Astrocyte (in vitro differentiated cells and primary cell): Measurements from ENCODE around the gene ARF1. TPM values are rescaled to one million over a fixed set of nuclear protein-coding genes. Genes with fewer than 3 reads are reported as not detected.

ENCODE experiments used
- DNase-seq: peaks from one replicate; pipeline ENCODE4 v3.0.0-alpha.2; 2010; ENCODE audit warnings: low read depth
- FAIRE-seq: peaks from 2 replicates; lab custom pipeline; 2011; peaks lifted over from hg19 to GRCh38; lab: Jason Lieb, UNC
- H2AFZ ChIP-seq: 2 replicates; pipeline ENCODE4 v1.6.0; 2012; ENCODE audit warnings: low read depth, low read length, inconsistent platforms
- H3K27ac ChIP-seq: 2 replicates; pipeline ENCODE4 v1.5.1; 2011; ENCODE audit warnings: low read depth, low read length, inconsistent platforms
- H3K27me3 ChIP-seq: 2 replicates; pipeline ENCODE4 v1.6.0; 2011; ENCODE audit warnings: low read length, inconsistent platforms; ENCODE audit not compliant: insufficient read depth
- H3K36me3 ChIP-seq: 2 replicates; pipeline ENCODE4 v1.5.1; 2011; ENCODE audit warnings: low read length, inconsistent platforms; ENCODE audit not compliant: insufficient read depth
- H3K4me1 ChIP-seq: 2 replicates; pipeline ENCODE4 v1.5.1; 2011; ENCODE audit warnings: low read length, inconsistent platforms; ENCODE audit not compliant: insufficient read depth
- H3K4me2 ChIP-seq: 2 replicates; pipeline ENCODE4 v1.6.0; 2012; ENCODE audit warnings: low read length, inconsistent platforms
- H3K4me3 ChIP-seq: 2 replicates; pipeline ENCODE4 v1.5.1; 2011; ENCODE audit warnings: low read depth, mild to moderate bottlenecking, low read length, inconsistent platforms; ENCODE audit not compliant: insufficient read depth
- H3K79me2 ChIP-seq: 2 replicates; pipeline ENCODE4 v1.6.0; 2012; ENCODE audit warnings: mild to moderate bottlenecking, low read length, inconsistent platforms; ENCODE audit not compliant: insufficient read depth
- H3K9ac ChIP-seq: 2 replicates; pipeline ENCODE4 v1.6.0; 2012; ENCODE audit warnings: mild to moderate bottlenecking, low read length, inconsistent platforms
- H3K9me3 ChIP-seq: 2 replicates; pipeline ENCODE4 v1.5.1; 2012; ENCODE audit warnings: low read depth, mild to moderate bottlenecking, low read length, inconsistent platforms; ENCODE audit not compliant: insufficient read depth
- H4K20me1 ChIP-seq: 2 replicates; pipeline ENCODE4 v1.6.0; 2012; ENCODE audit warnings: low read length, inconsistent platforms; ENCODE audit not compliant: insufficient read depth
- H3K27ac Mint-ChIP-seq: one replicate; pipeline ENCODE4 v1.8.0; 2021; ENCODE audit warnings: mild to moderate bottlenecking, mixed read lengths; ENCODE audit not compliant: unreplicated experiment
- H3K27me3 Mint-ChIP-seq: one replicate; pipeline ENCODE4 v1.8.0; 2021; ENCODE audit warnings: low read depth, mixed read lengths; ENCODE audit not compliant: unreplicated experiment
- H3K36me3 Mint-ChIP-seq: one replicate; pipeline ENCODE4 v1.8.0; 2021; ENCODE audit warnings: low read depth, mixed read lengths; ENCODE audit not compliant: unreplicated experiment
- H3K4me1 Mint-ChIP-seq: one replicate; pipeline ENCODE4 v1.8.0; 2021; ENCODE audit warnings: low read depth, mixed read lengths; ENCODE audit not compliant: unreplicated experiment
- H3K4me3 Mint-ChIP-seq: one replicate; pipeline ENCODE4 v1.8.0; 2021; ENCODE audit warnings: mild to moderate bottlenecking, moderate library complexity, mixed read lengths; ENCODE audit not compliant: unreplicated experiment
- H3K9me3 Mint-ChIP-seq: one replicate; pipeline ENCODE4 v1.8.0; 2021; ENCODE audit warnings: mild to moderate bottlenecking, mixed read lengths; ENCODE audit not compliant: unreplicated experiment
- EZH2 ChIP-seq: IDR thresholded peaks from 2 replicates; pipeline ENCODE4 v1.6.1; 2012; ENCODE audit warnings: mild to moderate bottlenecking, low read length, inconsistent platforms; ENCODE audit not compliant: insufficient read depth
- total RNA-seq: library from RNA; stranded (reverse); gene quantifications from 2 replicates; pipeline ENCODE4 v1.2.1, GENCODE V29; 2021
- TF ChIP-seq, protein P1 (sequence below): IDR thresholded peaks from 2 replicates; pipeline ENCODE4 v1.5.1; 2011; ENCODE audit warnings: low read depth, mild to moderate bottlenecking, inconsistent platforms, low read length, moderate library complexity; ENCODE audit not compliant: insufficient read depth

The ARF1 gene
- total RNA-seq, 1 donor from 2014 or later = 431 TPM

- H3K27me3 Mint-ChIP-seq = peaks cover 25% of the 10 kb centered on the region
- no peak overlapping the region for H2AFZ ChIP-seq
- H3K36me3 Mint-ChIP-seq = no peaks in the 10 kb centered on the region
These were observed 16.1 kb upstream of the ARF1 start for GRCh38 chr1:228066416-228066815.

GRCh38 chr1:228066891-228067654 lies 15.4 kb upstream of the ARF1 start:
- H3K4me2 ChIP-seq = no peak overlapping the region
- H3K9ac ChIP-seq = no peak overlapping the region
- FAIRE-seq = no peak
- Mint-ChIP-seq H3K9me3 (no peaks in the 10 kb centered on the region), H3K27me3 (peaks cover 26% of the 10 kb centered on the region), H3K4me3 (no peak overlapping the region), H3K4me1 (no peaks in the 10 kb centered on the region), H3K36me3 (no peaks in the 10 kb centered on the region), H3K27ac (no peak overlapping the region)
- no peak overlapping the region for H2AFZ ChIP-seq
- no peaks in the 10 kb centered on the region for H3K4me1 ChIP-seq
- H3K9me3 ChIP-seq = no peaks in the 10 kb centered on the region
- H3K36me3 ChIP-seq = no peaks in the 10 kb centered on the region
- no peak for TF ChIP-seq EZH2
- TF ChIP-seq, protein P1, sequence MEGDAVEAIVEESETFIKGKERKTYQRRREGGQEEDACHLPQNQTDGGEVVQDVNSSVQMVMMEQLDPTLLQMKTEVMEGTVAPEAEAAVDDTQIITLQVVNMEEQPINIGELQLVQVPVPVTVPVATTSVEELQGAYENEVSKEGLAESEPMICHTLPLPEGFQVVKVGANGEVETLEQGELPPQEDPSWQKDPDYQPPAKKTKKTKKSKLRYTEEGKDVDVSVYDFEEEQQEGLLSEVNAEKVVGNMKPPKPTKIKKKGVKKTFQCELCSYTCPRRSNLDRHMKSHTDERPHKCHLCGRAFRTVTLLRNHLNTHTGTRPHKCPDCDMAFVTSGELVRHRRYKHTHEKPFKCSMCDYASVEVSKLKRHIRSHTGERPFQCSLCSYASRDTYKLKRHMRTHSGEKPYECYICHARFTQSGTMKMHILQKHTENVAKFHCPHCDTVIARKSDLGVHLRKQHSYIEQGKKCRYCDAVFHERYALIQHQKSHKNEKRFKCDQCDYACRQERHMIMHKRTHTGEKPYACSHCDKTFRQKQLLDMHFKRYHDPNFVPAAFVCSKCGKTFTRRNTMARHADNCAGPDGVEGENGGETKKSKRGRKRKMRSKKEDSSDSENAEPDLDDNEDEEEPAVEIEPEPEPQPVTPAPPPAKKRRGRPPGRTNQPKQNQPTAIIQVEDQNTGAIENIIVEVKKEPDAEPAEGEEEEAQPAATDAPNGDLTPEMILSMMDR = no peak
- DNase-seq = no peak
- H3K27me3 ChIP-seq = peaks cover 5% of the 10 kb centered on the region
- no peaks in the 10 kb centered on the region for H3K79me2 ChIP-seq
- no peaks in the 10 kb centered on the region for H4K20me1 ChIP-seq
- H3K4me3 ChIP-seq = no peak overlapping the region
- H3K27ac ChIP-seq = no peak overlapping the region

More at GRCh38 chr1:228066416-228066815, 16.1 kb upstream of the ARF1 start:
- TF ChIP-seq, protein P1 = no peak
- no peak for TF ChIP-seq EZH2
- Histone ChIP-seq H4K20me1 (no peaks in the 10 kb centered on the region), H3K9ac (no peak overlapping the region), H3K79me2 (no peaks in the 10 kb centered on the region), H3K4me1 (no peaks in the 10 kb centered on the region), H3K36me3 (no peaks in the 10 kb centered on the region), H3K9me3 (no peaks in the 10 kb centered on the region), H3K27ac (no peak overlapping the region), H3K4me2 (no peak overlapping the region), H3K4me3 (no peak overlapping the region), H3K27me3 (peaks cover 5% of the 10 kb centered on the region)
- Mint-ChIP-seq H3K4me3 (no peak overlapping the region), H3K9me3 (no peaks in the 10 kb centered on the region), H3K4me1 (no peaks in the 10 kb centered on the region), H3K27ac (no peak overlapping the region)
- FAIRE-seq (no peak), DNase-seq (no peak)

- H3K36me3 ChIP-seq = no peaks in the 10 kb centered on the region
- H3K4me3 ChIP-seq = no peak overlapping the region
- H3K4me3 Mint-ChIP-seq = no peak overlapping the region
- no peaks in the 10 kb centered on the region for H3K4me1 ChIP-seq
- H3K9ac ChIP-seq = no peak overlapping the region
- H4K20me1 ChIP-seq = no peaks in the 10 kb centered on the region
- no peaks in the 10 kb centered on the region for H3K36me3 Mint-ChIP-seq
- FAIRE-seq (no peak), DNase-seq (no peak)
- H3K27ac ChIP-seq = no peak overlapping the region
- no peak overlapping the region for H3K27ac Mint-ChIP-seq
- H3K79me2 ChIP-seq = no peaks in the 10 kb centered on the region
- H3K9me3 ChIP-seq = no peaks in the 10 kb centered on the region
- H3K27me3 Mint-ChIP-seq = peaks cover 33% of the 10 kb centered on the region
- no peak for TF ChIP-seq EZH2
- TF ChIP-seq, protein P1 = no peak
- no peaks in the 10 kb centered on the region for H3K9me3 Mint-ChIP-seq
- no peak overlapping the region for H3K4me2 ChIP-seq
- no peak overlapping the region for H2AFZ ChIP-seq
- peaks cover 5% of the 10 kb centered on the region for H3K27me3 ChIP-seq
- H3K4me1 Mint-ChIP-seq = no peaks in the 10 kb centered on the region
These were observed 14.1 kb upstream of the ARF1 start for GRCh38 chr1:228068359-228068758.
